Activated T-cell treated with anti-CD3 and anti-CD28 coated beads, Interleukin-2, amount 50 U/mL, for 72 hours (primary cell): Measurements from ENCODE around the gene ZMIZ1. TPM values are rescaled to one million over a fixed set of nuclear protein-coding genes. Genes with fewer than 3 reads are reported as not detected.

Experiments
- ATAC-seq, 2 donors: fragments of 150-1000 bp; cut with Tn5 transposase; replicated peaks in 1 of 2; 2 replicates each; pipeline ENCODE4 v1.10.0; 2021; ENCODE audit warnings: moderate library complexity in 2 of 2, mild to moderate bottlenecking in 1 of 2
- DNase-seq, 2 donors: peaks; one replicate each; pipeline ENCODE4 v3.0.0; 2021 to 2022; ENCODE audit warnings: mixed read lengths in 1 of 2
- H3K27ac Mint-ChIP-seq: one replicate; pipeline ENCODE4 v1.8.0; 2022; ENCODE audit warnings: mild to moderate bottlenecking, moderate library complexity, mixed read lengths
- H3K27me3 Mint-ChIP-seq: one replicate; pipeline ENCODE4 v1.8.0; 2022; ENCODE audit warnings: low read depth, mixed read lengths
- H3K36me3 Mint-ChIP-seq, 2 donors: one replicate each; pipeline ENCODE4 v1.8.0; 2022; ENCODE audit warnings: mixed read lengths in 2 of 2, mild to moderate bottlenecking in 1 of 2; ENCODE audit not compliant: insufficient read depth in 2 of 2
- H3K4me1 Mint-ChIP-seq: one replicate; pipeline ENCODE4 v1.8.0; 2022; ENCODE audit warnings: low read depth, mixed read lengths
- H3K4me3 Mint-ChIP-seq, 2 donors: one replicate each; pipeline ENCODE4 v1.8.0; 2022; ENCODE audit warnings: mild to moderate bottlenecking in 2 of 2, mixed read lengths in 2 of 2, moderate library complexity in 2 of 2
- H3K9me3 Mint-ChIP-seq, 2 donors: one replicate each; pipeline ENCODE4 v1.8.0; 2022; ENCODE audit warnings: mixed read lengths in 2 of 2
- total RNA-seq, 2 donors: library from RNA; stranded (reverse); gene quantifications; one replicate each; pipeline ENCODE4 v1.2.3, GENCODE V29; 2022

Gene ZMIZ1
- total RNA-seq, 2 donors from 2014 or later = 30.6 to 37.8 TPM

GRCh38 chr10:79314761-79315601, 246.2 kb downstream of the ZMIZ1 start:
- Mint-ChIP-seq H3K27ac (no peak overlapping the region), H3K27me3 (no peaks in the 10 kb centered on the region), H3K36me3 (peaks cover 9 to 10% of the 10 kb centered on the region in 2 donors), H3K9me3 (peaks cover 2 to 8% of the 10 kb centered on the region in 2 donors), H3K4me1 (peaks cover 49% of the 10 kb centered on the region), H3K4me3 (no peak overlapping the region)
- no peak for DNase-seq
- ATAC-seq = no peak

- Mint-ChIP-seq H3K36me3 (peaks cover 9 to 10% of the 10 kb centered on the region in 2 donors), H3K9me3 (peaks cover 2 to 10% of the 10 kb centered on the region in 2 donors), H3K27me3 (no peaks in the 10 kb centered on the region), H3K4me1 (peaks cover 55% of the 10 kb centered on the region), H3K27ac (no peak overlapping the region), H3K4me3 (no peak overlapping the region)
- ATAC-seq (no peak), DNase-seq (no peak)
These were observed 246.8 kb downstream of the ZMIZ1 start for GRCh38 chr10:79315602-79315920.

- DNase-seq (peak; percentile 35), ATAC-seq (peak; percentile 38 to 49)
- H3K27me3 Mint-ChIP-seq = no peaks in the 10 kb centered on the region
- H3K4me3 Mint-ChIP-seq = peak overlapping the region; percentile 75 to 80
- H3K4me1 Mint-ChIP-seq = peaks cover 68% of the 10 kb centered on the region
- peak overlapping the region; percentile 94 for H3K27ac Mint-ChIP-seq
- H3K9me3 Mint-ChIP-seq = peaks cover 2 to 10% of the 10 kb centered on the region in 2 donors
- peaks cover 9 to 10% of the 10 kb centered on the region in 2 donors for H3K36me3 Mint-ChIP-seq
These were observed 248.1 kb downstream of the ZMIZ1 start for GRCh38 chr10:79316671-79317431.

- no peak for ATAC-seq
- Mint-ChIP-seq H3K27me3 (no peaks in the 10 kb centered on the region), H3K27ac (peak overlapping the region; percentile 94), H3K36me3 (peaks cover 9 to 10% of the 10 kb centered on the region in 2 donors), H3K9me3 (peaks cover 2 to 10% of the 10 kb centered on the region in 2 donors), H3K4me3 (peak overlapping the region; percentile 75 to 80), H3K4me1 (peaks cover 83% of the 10 kb centered on the region)
- no peak for DNase-seq
These were observed 249.6 kb downstream of the ZMIZ1 start for GRCh38 chr10:79318369-79318768.

- H3K9me3 Mint-ChIP-seq = peaks cover 2 to 10% of the 10 kb centered on the region in 2 donors
- ATAC-seq (no peak), DNase-seq (no peak)
- H3K27ac Mint-ChIP-seq = no peak overlapping the region
- peak overlapping the region; percentile 1 to 75 for H3K4me3 Mint-ChIP-seq
- peaks cover 9 to 10% of the 10 kb centered on the region in 2 donors for H3K36me3 Mint-ChIP-seq
- H3K27me3 Mint-ChIP-seq = no peaks in the 10 kb centered on the region
- peaks cover 88% of the 10 kb centered on the region for H3K4me1 Mint-ChIP-seq
These were observed 250.5 kb downstream of the ZMIZ1 start for GRCh38 chr10:79319115-79319771.

- H3K27me3 Mint-ChIP-seq = no peaks in the 10 kb centered on the region
- H3K4me1 Mint-ChIP-seq = peaks cover 95% of the 10 kb centered on the region
- DNase-seq (no peak), ATAC-seq (no peak)
- H3K9me3 Mint-ChIP-seq = peaks cover 2 to 10% of the 10 kb centered on the region in 2 donors
- peaks cover 9 to 10% of the 10 kb centered on the region in 2 donors for H3K36me3 Mint-ChIP-seq
- no peak overlapping the region for H3K27ac Mint-ChIP-seq
- no peak overlapping the region for H3K4me3 Mint-ChIP-seq
These were observed 251.6 kb downstream of the ZMIZ1 start for GRCh38 chr10:79320316-79320715.

GRCh38 chr10:79320820-79321493, 252.2 kb downstream of the ZMIZ1 start:
- peaks cover 89% of the 10 kb centered on the region for H3K4me1 Mint-ChIP-seq
- peaks cover 9 to 10% of the 10 kb centered on the region in 2 donors for H3K36me3 Mint-ChIP-seq
- peak; percentile 61 for DNase-seq
- H3K9me3 Mint-ChIP-seq = peaks cover 2 to 10% of the 10 kb centered on the region in 2 donors
- peak; percentile 71 to 77 for ATAC-seq
- H3K27ac Mint-ChIP-seq = no peak overlapping the region
- H3K4me3 Mint-ChIP-seq = peak overlapping the region in 1 of 2 donors; percentile 19
- H3K27me3 Mint-ChIP-seq = no peaks in the 10 kb centered on the region

GRCh38 chr10:79321494-79321882, 252.7 kb downstream of the ZMIZ1 start:
- ATAC-seq (no peak), DNase-seq (no peak)
- no peak overlapping the region for H3K27ac Mint-ChIP-seq
- H3K36me3 Mint-ChIP-seq = peaks cover 9 to 10% of the 10 kb centered on the region in 2 donors
- H3K9me3 Mint-ChIP-seq = peaks cover 2 to 10% of the 10 kb centered on the region in 2 donors
- H3K27me3 Mint-ChIP-seq = no peaks in the 10 kb centered on the region
- peaks cover 85% of the 10 kb centered on the region for H3K4me1 Mint-ChIP-seq
- H3K4me3 Mint-ChIP-seq = peak overlapping the region; percentile 9 to 19

- peak overlapping the region; percentile 5 to 76 for H3K4me3 Mint-ChIP-seq
- peaks cover 9 to 10% of the 10 kb centered on the region in 2 donors for H3K36me3 Mint-ChIP-seq
- no peak overlapping the region for H3K27ac Mint-ChIP-seq
- DNase-seq = no peak
- H3K27me3 Mint-ChIP-seq = no peaks in the 10 kb centered on the region
- H3K4me1 Mint-ChIP-seq = peaks cover 81% of the 10 kb centered on the region
- peaks cover 2 to 10% of the 10 kb centered on the region in 2 donors for H3K9me3 Mint-ChIP-seq
- ATAC-seq = no peak
These were observed 253.2 kb downstream of the ZMIZ1 start for GRCh38 chr10:79321951-79322350.

- H3K9me3 Mint-ChIP-seq = peaks cover 2 to 10% of the 10 kb centered on the region in 2 donors
- peak overlapping the region; percentile 85 for H3K27ac Mint-ChIP-seq
- H3K4me1 Mint-ChIP-seq = peaks cover 71% of the 10 kb centered on the region
- peak; percentile 77 to 79 for DNase-seq
- H3K27me3 Mint-ChIP-seq = no peaks in the 10 kb centered on the region
- ATAC-seq = peak; percentile 69 to 75
- H3K36me3 Mint-ChIP-seq = peaks cover 7 to 10% of the 10 kb centered on the region in 2 donors
- H3K4me3 Mint-ChIP-seq = peak overlapping the region; percentile 76 to 80
These were observed 254.1 kb downstream of the ZMIZ1 start for GRCh38 chr10:79322616-79323543.

- peaks cover 6 to 10% of the 10 kb centered on the region in 2 donors for H3K36me3 Mint-ChIP-seq
- peak overlapping the region; percentile 85 for H3K27ac Mint-ChIP-seq
- DNase-seq = no peak
- H3K4me1 Mint-ChIP-seq = peaks cover 64% of the 10 kb centered on the region
- H3K9me3 Mint-ChIP-seq = peaks cover 2 to 10% of the 10 kb centered on the region in 2 donors
- no peaks in the 10 kb centered on the region for H3K27me3 Mint-ChIP-seq
- ATAC-seq = no peak
- peak overlapping the region; percentile 76 to 80 for H3K4me3 Mint-ChIP-seq
These were observed 254.8 kb downstream of the ZMIZ1 start for GRCh38 chr10:79323602-79324001.
